ENCODE data around the gene ADAMTSL4.

DNA sequence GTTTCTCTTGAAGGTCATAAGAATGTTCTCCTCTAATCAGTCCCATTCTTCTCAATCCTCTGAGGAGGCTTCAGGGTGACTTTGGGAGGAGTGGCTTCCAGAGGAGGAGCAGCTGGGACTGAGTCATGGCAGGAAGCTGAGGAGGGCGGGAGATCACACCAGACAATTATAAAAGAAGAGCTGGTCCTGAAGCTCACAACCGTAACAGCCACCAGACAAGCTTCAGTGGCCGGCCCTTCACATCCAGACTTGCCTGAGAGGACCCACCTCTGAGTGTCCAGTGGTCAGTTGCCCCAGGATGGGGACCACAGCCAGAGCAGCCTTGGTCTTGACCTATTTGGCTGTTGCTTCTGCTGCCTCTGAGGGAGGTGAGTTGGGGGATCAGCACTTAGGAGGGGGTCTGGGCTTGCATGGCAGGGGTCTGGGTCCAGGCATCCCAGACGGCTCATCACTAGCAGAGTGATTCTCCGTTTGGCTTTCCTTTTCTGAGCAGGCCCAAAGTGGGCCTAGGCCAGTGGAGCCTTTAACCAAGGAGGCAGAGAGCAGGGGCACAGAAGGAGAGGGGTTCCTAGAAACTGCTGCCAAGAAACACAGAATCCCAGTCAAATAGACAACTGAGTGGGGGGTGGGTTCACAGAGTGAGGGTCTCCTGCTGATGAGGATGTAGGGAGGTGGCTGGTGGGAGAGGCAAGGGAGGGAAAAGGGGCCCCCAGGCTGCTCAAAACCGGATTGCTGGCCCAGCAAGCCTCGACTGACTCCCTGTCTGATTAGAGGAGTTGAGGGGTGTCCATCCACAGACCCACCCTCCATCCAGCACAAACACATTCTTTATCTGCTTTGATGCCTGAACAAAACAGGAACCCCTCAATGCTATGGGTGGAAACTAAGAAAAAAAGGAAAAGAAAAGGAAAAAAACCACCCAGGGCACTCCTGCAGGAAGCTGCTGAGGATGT lies 41.0 kb upstream of the ADAMTSL4 start, which contains the start of gene ECM1:
- TF ChIP-seq, protein P1, sequence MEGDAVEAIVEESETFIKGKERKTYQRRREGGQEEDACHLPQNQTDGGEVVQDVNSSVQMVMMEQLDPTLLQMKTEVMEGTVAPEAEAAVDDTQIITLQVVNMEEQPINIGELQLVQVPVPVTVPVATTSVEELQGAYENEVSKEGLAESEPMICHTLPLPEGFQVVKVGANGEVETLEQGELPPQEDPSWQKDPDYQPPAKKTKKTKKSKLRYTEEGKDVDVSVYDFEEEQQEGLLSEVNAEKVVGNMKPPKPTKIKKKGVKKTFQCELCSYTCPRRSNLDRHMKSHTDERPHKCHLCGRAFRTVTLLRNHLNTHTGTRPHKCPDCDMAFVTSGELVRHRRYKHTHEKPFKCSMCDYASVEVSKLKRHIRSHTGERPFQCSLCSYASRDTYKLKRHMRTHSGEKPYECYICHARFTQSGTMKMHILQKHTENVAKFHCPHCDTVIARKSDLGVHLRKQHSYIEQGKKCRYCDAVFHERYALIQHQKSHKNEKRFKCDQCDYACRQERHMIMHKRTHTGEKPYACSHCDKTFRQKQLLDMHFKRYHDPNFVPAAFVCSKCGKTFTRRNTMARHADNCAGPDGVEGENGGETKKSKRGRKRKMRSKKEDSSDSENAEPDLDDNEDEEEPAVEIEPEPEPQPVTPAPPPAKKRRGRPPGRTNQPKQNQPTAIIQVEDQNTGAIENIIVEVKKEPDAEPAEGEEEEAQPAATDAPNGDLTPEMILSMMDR (IDR thresholded peaks at IDR 0.05): no peak
- peak in 1 of 2 donors; percentile 70 for TF ChIP-seq POLR2A (IDR thresholded peaks at IDR 0.05)
